Measurements from ENCODE around the gene ZBTB16. TPM values are rescaled to one million over a fixed set of nuclear protein-coding genes. Genes with fewer than 3 reads are reported as not detected.

Gene ZBTB16
- total and polyA plus RNA-seq, 2 experiments from 2014 or later = 0.29 to 1.4 TPM

- Histone ChIP-seq H3K9me2 (ENCODE audit: insufficient read depth) (no peaks in the 10 kb centered on the region), H3K27ac (ENCODE audit: low read depth) (no peak overlapping the region), H4K20me1 (replicated peaks; ENCODE audit: insufficient read depth) (no peaks in the 10 kb centered on the region), H3K27me3 (ENCODE audit: insufficient read depth) (no peaks in the 10 kb centered on the region), H3K4me1 (ENCODE audit: insufficient read depth) (no peaks in the 10 kb centered on the region), H3F3A (replicated peaks; ENCODE audit: low read depth) (no peaks in the 10 kb centered on the region), H3K79me2 (replicated peaks; ENCODE audit: insufficient read depth) (no peaks in the 10 kb centered on the region), H3K36me3 (ENCODE audit: insufficient read depth) (no peaks in the 10 kb centered on the region), H3K4me3 (no peak overlapping the region), H2AFZ (peak overlapping the region; percentile 64), H3K4me2 (no peak overlapping the region)
- Mint-ChIP-seq H3K27me3 (ENCODE audit: insufficient read depth, low read depth, poor library complexity) (peaks cover 6% of the 10 kb centered on the region), H3K9me3 (no peaks in the 10 kb centered on the region), H3K4me1 (no peaks in the 10 kb centered on the region; the same call in 2 of the 3 replicates), H3K4me3 (no peak overlapping the region), H3K36me3 (ENCODE audit: low read depth) (no peaks in the 10 kb centered on the region; the same call in 2 of the 3 replicates), H3K27ac (no peak overlapping the region)
- ATAC-seq (peak; percentile 18), DNase-seq (ENCODE audit: low spot score) (no peak)
- TF ChIP-seq, protein P1, sequence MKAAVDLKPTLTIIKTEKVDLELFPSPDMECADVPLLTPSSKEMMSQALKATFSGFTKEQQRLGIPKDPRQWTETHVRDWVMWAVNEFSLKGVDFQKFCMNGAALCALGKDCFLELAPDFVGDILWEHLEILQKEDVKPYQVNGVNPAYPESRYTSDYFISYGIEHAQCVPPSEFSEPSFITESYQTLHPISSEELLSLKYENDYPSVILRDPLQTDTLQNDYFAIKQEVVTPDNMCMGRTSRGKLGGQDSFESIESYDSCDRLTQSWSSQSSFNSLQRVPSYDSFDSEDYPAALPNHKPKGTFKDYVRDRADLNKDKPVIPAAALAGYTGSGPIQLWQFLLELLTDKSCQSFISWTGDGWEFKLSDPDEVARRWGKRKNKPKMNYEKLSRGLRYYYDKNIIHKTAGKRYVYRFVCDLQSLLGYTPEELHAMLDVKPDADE (IDR thresholded peaks at IDR 0.05) = no peak
These were observed 220.5 kb downstream of the ZBTB16 start for GRCh38 chr11:114279792-114280546.

DNA sequence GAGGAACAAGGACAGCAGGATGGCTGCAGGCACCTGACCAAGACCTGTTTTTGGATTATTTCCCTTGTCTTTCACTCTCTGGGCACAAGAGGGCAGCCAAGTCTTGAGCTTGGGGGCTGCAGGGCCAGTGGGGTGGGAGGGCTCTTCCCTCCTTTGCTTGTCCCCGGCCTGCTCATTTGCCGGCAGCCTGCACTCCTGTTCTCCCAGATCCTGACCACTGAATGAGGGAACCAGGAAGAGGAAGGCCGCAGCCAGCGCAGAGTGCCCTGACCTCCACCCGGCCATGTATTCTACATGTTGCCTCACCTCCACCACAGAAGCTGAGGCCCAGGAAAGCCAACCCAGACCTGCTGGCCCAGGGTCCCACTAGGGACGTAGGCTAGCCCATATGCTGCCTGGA, 221.2 kb downstream of the ZBTB16 start:
- TF ChIP-seq, protein P1 (IDR thresholded peaks at IDR 0.05) = no peak
- TF ChIP-seq, protein P2, sequence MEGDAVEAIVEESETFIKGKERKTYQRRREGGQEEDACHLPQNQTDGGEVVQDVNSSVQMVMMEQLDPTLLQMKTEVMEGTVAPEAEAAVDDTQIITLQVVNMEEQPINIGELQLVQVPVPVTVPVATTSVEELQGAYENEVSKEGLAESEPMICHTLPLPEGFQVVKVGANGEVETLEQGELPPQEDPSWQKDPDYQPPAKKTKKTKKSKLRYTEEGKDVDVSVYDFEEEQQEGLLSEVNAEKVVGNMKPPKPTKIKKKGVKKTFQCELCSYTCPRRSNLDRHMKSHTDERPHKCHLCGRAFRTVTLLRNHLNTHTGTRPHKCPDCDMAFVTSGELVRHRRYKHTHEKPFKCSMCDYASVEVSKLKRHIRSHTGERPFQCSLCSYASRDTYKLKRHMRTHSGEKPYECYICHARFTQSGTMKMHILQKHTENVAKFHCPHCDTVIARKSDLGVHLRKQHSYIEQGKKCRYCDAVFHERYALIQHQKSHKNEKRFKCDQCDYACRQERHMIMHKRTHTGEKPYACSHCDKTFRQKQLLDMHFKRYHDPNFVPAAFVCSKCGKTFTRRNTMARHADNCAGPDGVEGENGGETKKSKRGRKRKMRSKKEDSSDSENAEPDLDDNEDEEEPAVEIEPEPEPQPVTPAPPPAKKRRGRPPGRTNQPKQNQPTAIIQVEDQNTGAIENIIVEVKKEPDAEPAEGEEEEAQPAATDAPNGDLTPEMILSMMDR (conservative IDR thresholded peaks at IDR 0.05; ENCODE audit: low read depth in 2 of 2) = peak; percentile 70 to 98
- Histone ChIP-seq H3K9me2 (ENCODE audit: insufficient read depth) (no peaks in the 10 kb centered on the region), H3K27me3 (ENCODE audit: insufficient read depth) (no peaks in the 10 kb centered on the region), H2AFZ (peak overlapping the region; percentile 87), H3K4me1 (ENCODE audit: insufficient read depth) (no peaks in the 10 kb centered on the region), H3K79me2 (replicated peaks; ENCODE audit: insufficient read depth) (no peaks in the 10 kb centered on the region), H3K4me3 (no peak overlapping the region), H3K4me2 (no peak overlapping the region), H3F3A (replicated peaks; ENCODE audit: low read depth) (no peaks in the 10 kb centered on the region), H4K20me1 (replicated peaks; ENCODE audit: insufficient read depth) (no peaks in the 10 kb centered on the region), H3K27ac (ENCODE audit: low read depth) (no peak overlapping the region), H3K36me3 (ENCODE audit: insufficient read depth) (no peaks in the 10 kb centered on the region)
- H3K27me3 Mint-ChIP-seq (ENCODE audit: insufficient read depth, low read depth, poor library complexity) = peaks cover 6% of the 10 kb centered on the region
- no peaks in the 10 kb centered on the region for H3K9me3 Mint-ChIP-seq
- H3K27ac Mint-ChIP-seq = no peak overlapping the region
- ATAC-seq (peak; percentile 99), DNase-seq (ENCODE audit: low spot score) (peak; percentile 92)
- H3K4me3 Mint-ChIP-seq = no peak overlapping the region
- H3K4me1 Mint-ChIP-seq = peaks cover 2% of the 10 kb centered on the region; the same call in 1 of the 3 replicates
- no peaks in the 10 kb centered on the region; the same call in 2 of the 3 replicates for H3K36me3 Mint-ChIP-seq (ENCODE audit: low read depth)

- H4K20me1 ChIP-seq (replicated peaks; ENCODE audit: insufficient read depth) = no peaks in the 10 kb centered on the region
- Mint-ChIP-seq H3K9me3 (no peaks in the 10 kb centered on the region), H3K27ac (no peak overlapping the region), H3K36me3 (ENCODE audit: low read depth) (no peaks in the 10 kb centered on the region; the same call in 2 of the 3 replicates), H3K4me1 (peaks cover 5% of the 10 kb centered on the region; the same call in 1 of the 3 replicates), H3K27me3 (ENCODE audit: insufficient read depth, low read depth, poor library complexity) (peaks cover 6% of the 10 kb centered on the region), H3K4me3 (no peak overlapping the region)
- no peaks in the 10 kb centered on the region for H3K79me2 ChIP-seq (replicated peaks; ENCODE audit: insufficient read depth)
- TF ChIP-seq EZH2phosphoT487 (IDR thresholded peaks at IDR 0.05; ENCODE audit: unreplicated experiment) (no peak), CREB1 (CRISPR knock-in tag; IDR thresholded peaks at IDR 0.05; ENCODE audit: low read depth) (no peak), STAT1 (IDR thresholded peaks at IDR 0.05; ENCODE audit: unreplicated experiment) (no peak)
- TF ChIP-seq, protein P3, sequence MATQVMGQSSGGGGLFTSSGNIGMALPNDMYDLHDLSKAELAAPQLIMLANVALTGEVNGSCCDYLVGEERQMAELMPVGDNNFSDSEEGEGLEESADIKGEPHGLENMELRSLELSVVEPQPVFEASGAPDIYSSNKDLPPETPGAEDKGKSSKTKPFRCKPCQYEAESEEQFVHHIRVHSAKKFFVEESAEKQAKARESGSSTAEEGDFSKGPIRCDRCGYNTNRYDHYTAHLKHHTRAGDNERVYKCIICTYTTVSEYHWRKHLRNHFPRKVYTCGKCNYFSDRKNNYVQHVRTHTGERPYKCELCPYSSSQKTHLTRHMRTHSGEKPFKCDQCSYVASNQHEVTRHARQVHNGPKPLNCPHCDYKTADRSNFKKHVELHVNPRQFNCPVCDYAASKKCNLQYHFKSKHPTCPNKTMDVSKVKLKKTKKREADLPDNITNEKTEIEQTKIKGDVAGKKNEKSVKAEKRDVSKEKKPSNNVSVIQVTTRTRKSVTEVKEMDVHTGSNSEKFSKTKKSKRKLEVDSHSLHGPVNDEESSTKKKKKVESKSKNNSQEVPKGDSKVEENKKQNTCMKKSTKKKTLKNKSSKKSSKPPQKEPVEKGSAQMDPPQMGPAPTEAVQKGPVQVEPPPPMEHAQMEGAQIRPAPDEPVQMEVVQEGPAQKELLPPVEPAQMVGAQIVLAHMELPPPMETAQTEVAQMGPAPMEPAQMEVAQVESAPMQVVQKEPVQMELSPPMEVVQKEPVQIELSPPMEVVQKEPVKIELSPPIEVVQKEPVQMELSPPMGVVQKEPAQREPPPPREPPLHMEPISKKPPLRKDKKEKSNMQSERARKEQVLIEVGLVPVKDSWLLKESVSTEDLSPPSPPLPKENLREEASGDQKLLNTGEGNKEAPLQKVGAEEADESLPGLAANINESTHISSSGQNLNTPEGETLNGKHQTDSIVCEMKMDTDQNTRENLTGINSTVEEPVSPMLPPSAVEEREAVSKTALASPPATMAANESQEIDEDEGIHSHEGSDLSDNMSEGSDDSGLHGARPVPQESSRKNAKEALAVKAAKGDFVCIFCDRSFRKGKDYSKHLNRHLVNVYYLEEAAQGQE (IDR thresholded peaks at IDR 0.05; ENCODE audit: unreplicated experiment) = no peak
- ATAC-seq (no peak), DNase-seq (ENCODE audit: low spot score) (no peak)
- H3F3A ChIP-seq (replicated peaks; ENCODE audit: low read depth) = no peaks in the 10 kb centered on the region
- no peak overlapping the region for H3K4me2 ChIP-seq
- H3K27me3 ChIP-seq (ENCODE audit: insufficient read depth) = no peaks in the 10 kb centered on the region
- H3K9me2 ChIP-seq (ENCODE audit: insufficient read depth) = no peaks in the 10 kb centered on the region
- no peaks in the 10 kb centered on the region for H3K36me3 ChIP-seq (ENCODE audit: insufficient read depth)
- H2AFZ ChIP-seq = peak overlapping the region; percentile 87
- no peaks in the 10 kb centered on the region for H3K4me1 ChIP-seq (ENCODE audit: insufficient read depth)
- no peak overlapping the region for H3K4me3 ChIP-seq
- H3K27ac ChIP-seq (ENCODE audit: low read depth) = no peak overlapping the region
These were observed 222.0 kb downstream of the ZBTB16 start for GRCh38 chr11:114281388-114281956.

Data from GM23338 (cell line).